ENCODE data around the gene PSMC5.
"Not testable (repeated sequence)": the region's sequence is repeated elsewhere in the genome, so short reads cannot be mapped to it uniquely, and the experiment has no call there.

Gene PSMC5

DNA sequence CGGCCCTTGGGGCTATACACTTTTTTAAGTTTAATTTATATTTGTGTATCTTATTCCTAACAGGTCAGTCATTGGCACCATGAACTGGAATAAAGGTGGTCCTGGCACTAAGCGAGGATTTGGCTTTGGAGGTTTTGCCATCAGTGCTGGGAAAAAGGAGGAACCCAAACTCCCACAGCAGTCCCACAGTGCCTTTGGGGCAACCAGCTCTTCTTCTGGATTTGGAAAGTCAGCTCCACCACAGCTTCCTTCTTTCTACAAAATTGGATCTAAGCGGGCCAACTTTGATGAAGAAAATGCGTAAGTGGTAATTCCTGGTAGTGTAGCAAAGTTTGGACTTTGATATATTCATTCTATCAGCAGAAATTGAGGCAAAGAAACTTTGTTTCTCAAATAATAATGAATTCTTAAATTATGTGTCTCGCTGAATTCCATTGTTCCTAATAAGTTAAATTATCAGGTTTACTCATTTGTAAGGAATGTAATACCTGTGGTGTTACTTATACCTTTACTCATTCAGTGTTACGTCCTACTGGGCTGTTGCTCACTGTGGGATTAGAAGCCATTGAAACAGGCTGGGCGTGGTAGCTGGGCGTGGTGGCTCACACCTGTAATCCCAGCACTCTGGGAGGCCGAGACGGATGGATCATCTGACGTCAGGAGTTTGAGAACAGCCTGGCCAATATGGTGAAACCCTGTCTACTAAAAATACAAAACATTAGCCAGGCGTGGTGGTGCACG is 40.1 kb upstream of the PSMC5 start:
- TF ChIP-seq, protein P1, sequence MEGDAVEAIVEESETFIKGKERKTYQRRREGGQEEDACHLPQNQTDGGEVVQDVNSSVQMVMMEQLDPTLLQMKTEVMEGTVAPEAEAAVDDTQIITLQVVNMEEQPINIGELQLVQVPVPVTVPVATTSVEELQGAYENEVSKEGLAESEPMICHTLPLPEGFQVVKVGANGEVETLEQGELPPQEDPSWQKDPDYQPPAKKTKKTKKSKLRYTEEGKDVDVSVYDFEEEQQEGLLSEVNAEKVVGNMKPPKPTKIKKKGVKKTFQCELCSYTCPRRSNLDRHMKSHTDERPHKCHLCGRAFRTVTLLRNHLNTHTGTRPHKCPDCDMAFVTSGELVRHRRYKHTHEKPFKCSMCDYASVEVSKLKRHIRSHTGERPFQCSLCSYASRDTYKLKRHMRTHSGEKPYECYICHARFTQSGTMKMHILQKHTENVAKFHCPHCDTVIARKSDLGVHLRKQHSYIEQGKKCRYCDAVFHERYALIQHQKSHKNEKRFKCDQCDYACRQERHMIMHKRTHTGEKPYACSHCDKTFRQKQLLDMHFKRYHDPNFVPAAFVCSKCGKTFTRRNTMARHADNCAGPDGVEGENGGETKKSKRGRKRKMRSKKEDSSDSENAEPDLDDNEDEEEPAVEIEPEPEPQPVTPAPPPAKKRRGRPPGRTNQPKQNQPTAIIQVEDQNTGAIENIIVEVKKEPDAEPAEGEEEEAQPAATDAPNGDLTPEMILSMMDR (IDR thresholded peaks at IDR 0.05; ENCODE audit: insufficient read depth, low read length, missing control alignments) = no peak
- no peak for DNase-seq (ENCODE audit: low read depth, low spot score)
- ChIA-PET POLR2A (no interaction called here), CTCF (interaction anchor here (0.9 to 1.3 kb wide), 2 partner anchors 9 to 48 kb away, joined by 3 read pairs; no protein-coding TSS in a partner anchor)
- no peak overlapping the region for H3K4me3 ChIP-seq (ENCODE audit: low read depth, low read length)

DNA sequence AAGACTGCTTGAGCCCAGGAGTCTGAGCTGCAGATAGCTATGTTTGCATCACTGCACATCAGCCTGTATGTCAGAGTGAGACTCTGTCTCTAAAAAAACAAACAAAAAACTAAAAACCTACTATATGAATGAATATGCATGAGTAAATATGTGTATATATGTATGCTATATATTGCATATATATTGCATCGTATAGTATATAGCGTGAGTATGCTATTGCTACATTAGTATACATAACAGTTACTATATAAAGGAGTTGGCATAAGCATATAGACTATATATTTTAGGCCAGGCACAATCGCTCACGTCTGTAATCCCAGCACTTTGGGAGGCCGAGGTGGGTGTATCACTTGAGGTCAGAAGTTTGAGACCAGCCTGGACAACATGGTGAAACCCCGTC is 37.2 kb upstream of the PSMC5 start:
- DNase-seq (ENCODE audit: low read depth, low spot score) = no peak
- TF ChIP-seq, protein P1 (IDR thresholded peaks at IDR 0.05; ENCODE audit: insufficient read depth, low read length, missing control alignments) = no peak
- no peak overlapping the region for H3K4me3 ChIP-seq (ENCODE audit: low read depth, low read length)
- CTCF ChIA-PET = interaction anchor here (1.7 to 2.0 kb wide), 2 partner anchors 9 to 365 kb away, joined by 3 to 6 read pairs; no protein-coding TSS in a partner anchor
- POLR2A ChIA-PET = no interaction called here

DNA sequence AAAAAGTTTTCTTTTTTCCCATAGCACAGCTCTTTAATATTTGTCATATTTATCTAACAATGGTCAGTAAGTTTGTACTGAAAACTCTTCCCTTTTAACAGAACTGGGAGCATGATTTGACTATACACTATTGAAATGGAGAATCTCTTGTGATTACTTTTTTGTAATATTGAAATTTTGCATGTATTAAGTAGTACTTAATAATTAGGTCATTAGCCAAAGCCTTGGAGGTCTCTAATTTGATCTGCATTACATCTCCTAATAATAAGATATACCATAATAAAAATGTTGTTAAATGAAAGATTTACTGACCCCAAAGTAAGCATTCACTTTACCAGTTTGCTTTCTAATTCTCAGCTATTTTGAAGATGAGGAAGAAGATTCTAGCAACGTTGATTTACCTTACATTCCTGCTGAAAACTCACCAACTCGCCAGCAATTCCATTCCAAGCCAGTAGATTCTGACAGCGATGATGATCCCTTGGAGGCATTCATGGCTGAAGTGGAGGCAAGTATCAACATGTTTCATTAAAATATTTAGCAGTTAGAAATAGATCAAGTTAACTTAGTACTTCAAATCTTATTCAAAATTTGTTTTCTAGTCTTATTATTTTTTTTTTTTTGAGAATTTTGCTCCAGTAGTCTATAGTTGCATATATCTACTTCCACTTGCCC is 35.0 kb upstream of the PSMC5 start:
- ChIA-PET POLR2A (no interaction called here), CTCF (no interaction called here)
- TF ChIP-seq, protein P1 (IDR thresholded peaks at IDR 0.05; ENCODE audit: insufficient read depth, low read length, missing control alignments) = no peak
- H3K4me3 ChIP-seq (ENCODE audit: low read depth, low read length) = no peak overlapping the region
- DNase-seq (ENCODE audit: low read depth, low spot score) = no peak

DNA sequence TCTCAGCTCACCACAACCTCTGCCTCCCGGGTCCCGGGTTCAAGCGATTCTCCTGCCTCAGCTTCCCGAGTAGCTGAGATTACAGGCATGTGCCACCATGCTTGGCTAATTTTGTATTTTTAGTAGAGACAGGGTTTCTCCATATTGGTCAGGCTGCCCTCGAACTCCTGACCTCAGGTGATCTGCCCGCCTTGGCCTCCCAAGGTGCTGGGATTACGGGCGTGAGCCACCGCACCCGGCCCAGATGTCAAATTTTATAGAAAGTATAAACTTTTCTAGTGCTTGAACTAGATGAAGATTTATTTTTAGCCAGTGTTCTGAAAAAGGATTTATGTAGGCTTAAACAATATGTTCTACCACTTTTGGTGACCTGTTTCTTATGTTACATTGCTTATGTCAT is 30.9 kb upstream of the PSMC5 start:
- DNase-seq (ENCODE audit: low read depth, low spot score); H3K4me3 ChIP-seq (ENCODE audit: low read depth, low read length); POLR2A ChIA-PET: not testable (repeated sequence)
- CTCF ChIA-PET = interaction anchor here (0.8 to 1.2 kb wide), 3 partner anchors 9 to 35 kb away, joined by 3 to 4 read pairs (median 3); no protein-coding TSS in a partner anchor

DNA sequence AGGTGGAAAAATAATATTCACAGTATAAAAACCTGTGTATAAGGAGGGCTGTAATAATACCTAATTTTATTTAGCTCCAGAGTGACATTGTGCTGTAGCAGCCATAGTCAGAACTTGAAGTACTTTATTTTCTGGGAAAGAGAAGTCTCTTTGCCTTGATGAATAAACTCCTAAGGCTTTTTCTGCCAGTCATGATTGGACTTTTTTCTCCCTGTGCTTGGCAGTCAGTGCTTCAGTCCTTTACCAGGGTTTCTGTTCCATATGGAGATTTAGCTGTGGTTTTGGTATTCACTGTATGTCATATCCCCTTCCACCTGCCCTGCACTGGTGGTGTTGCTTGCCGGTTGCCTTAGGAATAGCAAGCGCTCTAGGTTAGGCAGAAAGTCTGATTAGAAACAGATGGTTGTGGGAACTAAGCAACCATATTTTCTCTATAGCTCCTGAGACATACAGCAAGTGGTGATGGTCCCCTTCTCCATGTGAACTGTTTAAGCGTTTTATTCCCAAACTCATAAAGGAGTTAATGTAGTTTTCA is 28.6 kb upstream of the PSMC5 start:
- CTCF ChIA-PET = interaction anchor here (0.9 to 1.6 kb wide), 3 partner anchors 13 to 30 kb away, joined by 3 to 4 read pairs (median 3); no protein-coding TSS in a partner anchor

DNA sequence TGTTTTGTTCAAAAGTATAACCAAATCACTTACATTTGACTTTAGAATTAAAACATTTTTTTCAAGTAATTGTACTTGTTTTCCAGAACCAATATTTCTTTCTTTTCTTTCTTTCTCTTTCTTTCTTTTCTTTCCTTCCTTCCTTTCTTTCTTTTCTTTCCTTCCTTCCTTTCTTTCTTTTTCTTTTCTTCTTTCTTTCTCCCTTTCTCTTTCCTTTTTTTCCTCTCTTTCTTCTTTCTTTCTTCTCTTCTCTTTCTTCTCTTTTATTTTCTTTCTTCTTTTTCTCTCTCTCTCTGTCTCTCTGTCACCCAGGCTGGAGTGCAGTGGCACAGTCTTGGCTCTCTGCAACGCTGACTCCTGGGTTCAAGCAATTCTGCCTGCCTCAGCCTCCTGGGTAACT is 26.4 kb upstream of the PSMC5 start:
- DNase-seq (ENCODE audit: low read depth, low spot score) = no peak
- no peak overlapping the region for H3K4me3 ChIP-seq (ENCODE audit: low read depth, low read length)
- CTCF ChIA-PET = interaction anchor here (1.0 to 1.2 kb wide), 2 partner anchors 18 to 26 kb away, joined by 3 read pairs; no protein-coding TSS in a partner anchor
- POLR2A ChIA-PET = no interaction called here
- TF ChIP-seq, protein P1 (IDR thresholded peaks at IDR 0.05; ENCODE audit: insufficient read depth, low read length, missing control alignments) = no peak

More for the DNA sequence above, 28.6 kb upstream of the PSMC5 start:
- DNase-seq (ENCODE audit: low read depth, low spot score) = no peak
- TF ChIP-seq, protein P1 (IDR thresholded peaks at IDR 0.05; ENCODE audit: insufficient read depth, low read length, missing control alignments) = no peak
- no peak overlapping the region for H3K4me3 ChIP-seq (ENCODE audit: low read depth, low read length)
- POLR2A ChIA-PET = no interaction called here
